Measurements from ENCODE around the gene PARD3.

GRCh38 chr10:34229917-34230316, 585.2 kb downstream of the PARD3 start:
- TF ChIP-seq, protein P1, sequence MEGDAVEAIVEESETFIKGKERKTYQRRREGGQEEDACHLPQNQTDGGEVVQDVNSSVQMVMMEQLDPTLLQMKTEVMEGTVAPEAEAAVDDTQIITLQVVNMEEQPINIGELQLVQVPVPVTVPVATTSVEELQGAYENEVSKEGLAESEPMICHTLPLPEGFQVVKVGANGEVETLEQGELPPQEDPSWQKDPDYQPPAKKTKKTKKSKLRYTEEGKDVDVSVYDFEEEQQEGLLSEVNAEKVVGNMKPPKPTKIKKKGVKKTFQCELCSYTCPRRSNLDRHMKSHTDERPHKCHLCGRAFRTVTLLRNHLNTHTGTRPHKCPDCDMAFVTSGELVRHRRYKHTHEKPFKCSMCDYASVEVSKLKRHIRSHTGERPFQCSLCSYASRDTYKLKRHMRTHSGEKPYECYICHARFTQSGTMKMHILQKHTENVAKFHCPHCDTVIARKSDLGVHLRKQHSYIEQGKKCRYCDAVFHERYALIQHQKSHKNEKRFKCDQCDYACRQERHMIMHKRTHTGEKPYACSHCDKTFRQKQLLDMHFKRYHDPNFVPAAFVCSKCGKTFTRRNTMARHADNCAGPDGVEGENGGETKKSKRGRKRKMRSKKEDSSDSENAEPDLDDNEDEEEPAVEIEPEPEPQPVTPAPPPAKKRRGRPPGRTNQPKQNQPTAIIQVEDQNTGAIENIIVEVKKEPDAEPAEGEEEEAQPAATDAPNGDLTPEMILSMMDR (IDR thresholded peaks at IDR 0.05; ENCODE audit: low read depth, low read length, poor library complexity, severe bottlenecking): no peak
- no peak for TF ChIP-seq EZH2phosphoT487 (IDR thresholded peaks at IDR 0.05; ENCODE audit: borderline replicate concordance, low read length)
